H1 (cell line): ENCODE data around the gene MED1. TPM values are rescaled to one million over a fixed set of nuclear protein-coding genes. Genes with fewer than 3 reads are reported as not detected.

Experiments used
- CBX5 ChIP-seq: fragments of 300-800, 300-1000 bp; sonication (generic); IDR thresholded peaks from 2 replicates; pipeline ENCODE4 v1.7.1; 2016; ENCODE audit warnings: antibody characterized with exemption, low read length, low read depth
- CHD7 ChIP-seq: fragments of 300-600 bp; sonication (generic); IDR thresholded peaks from 2 replicates; pipeline ENCODE4 v1.7.1; 2012; ENCODE audit warnings: low read length, moderate library complexity, mild to moderate bottlenecking, inconsistent platforms; ENCODE audit not compliant: insufficient replicate concordance
- GABPA ChIP-seq: IDR thresholded peaks from 2 replicates; pipeline ENCODE4 v1.6.1; 2011; ENCODE audit warnings: mild to moderate bottlenecking, low read length, moderate library complexity, borderline replicate concordance; ENCODE audit not compliant: insufficient read depth
- JUN ChIP-seq: IDR thresholded peaks from 2 replicates; pipeline ENCODE4 v1.6.1; 2011; ENCODE audit warnings: low read depth, mild to moderate bottlenecking, improper control_type of control experiment, low read length
- KDM4A ChIP-seq: IDR thresholded peaks from one replicate; pipeline ENCODE4 v1.7.1; 2012; ENCODE audit warnings: low read depth, mild to moderate bottlenecking, moderate library complexity, low read length, inconsistent platforms; ENCODE audit not compliant: severe bottlenecking
- RNF2 ChIP-seq: fragments of 200-900, 300-1000 bp; sonication (generic); IDR thresholded peaks from 2 replicates; pipeline ENCODE4 v1.7.1; 2016; ENCODE audit warnings: borderline replicate concordance, low read depth, mild to moderate bottlenecking, antibody characterized with exemption, low read length; ENCODE audit not compliant: poor library complexity, severe bottlenecking; ENCODE audit errors: missing control alignments
- SP2 ChIP-seq: IDR thresholded peaks from 2 replicates; pipeline ENCODE4 v1.6.1; 2012; ENCODE audit warnings: mild to moderate bottlenecking, low read length, inconsistent platforms
- SP4 ChIP-seq: IDR thresholded peaks from 2 replicates; pipeline ENCODE4 v1.6.1; 2012; ENCODE audit warnings: low read length, inconsistent platforms
- ZNF274 ChIP-seq: IDR thresholded peaks from 2 replicates; pipeline ENCODE4 v1.7.0; 2012; ENCODE audit warnings: low read length, borderline replicate concordance; ENCODE audit errors: extremely low read depth
- polyA plus RNA-seq, 7 experiments: library from polyadenylated mRNA; depleted of rRNA in 3 of 7; stranded (reverse) in 5 of 7; unstranded in 2 of 7; fragments of >200 nt in 5 of 7; fragments of 200-250 nt in 2 of 7; gene quantifications; 1 replicate in 5 of 7; 2 replicates in 1 of 7; 4 replicates in 1 of 7; pipeline versions ENCODE4 v1.2.1 to v1.2.3, GENCODE V29; 2011 to 2013; ENCODE audit warnings: missing spikeins in 2 of 7, mixed read lengths in 2 of 7
- total RNA-seq: library from RNA; stranded (reverse); fragmentation: NEBNext Ultra II Directional; extraction: Animal tissue kit (Norgen Biotek cat#: 25700); gene quantifications from 2 replicates; pipeline ENCODE4 v1.2.1, GENCODE V29; 2021
- TF ChIP-seq, protein P1 (sequence below): IDR thresholded peaks from 2 replicates; pipeline ENCODE4 v1.6.1; 2012; ENCODE audit warnings: low read length, inconsistent platforms

The MED1 gene
- total and polyA plus RNA-seq, 2 of the 8 experiments (the other 6 are each of a cell fraction or from before 2014, with no cell fraction given): 24.7 to 56.5 TPM

DNA sequence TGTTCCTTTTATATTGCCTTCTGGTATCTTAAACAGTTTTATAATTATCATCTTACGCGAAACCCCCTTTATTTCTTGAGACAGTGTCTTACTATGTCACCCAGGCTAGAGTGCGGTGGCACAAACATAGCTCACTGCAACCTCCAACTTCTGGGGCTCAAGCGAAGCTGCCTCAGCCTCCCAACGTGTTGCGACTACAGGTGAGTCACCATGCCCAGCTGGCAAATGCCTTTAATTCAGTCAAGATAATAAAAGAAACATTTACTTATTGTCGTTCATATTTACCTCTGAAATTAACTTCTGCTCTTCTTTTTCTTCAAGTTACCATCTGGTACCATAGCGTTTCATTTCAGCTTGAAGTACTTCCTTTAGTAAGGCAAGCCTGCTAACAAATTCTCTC is 93.6 kb downstream of the MED1 start (continued):
- no peak for TF ChIP-seq CHD7
- TF ChIP-seq KDM4A: no peak
- no peak for TF ChIP-seq GABPA
- TF ChIP-seq CBX5: no peak
- TF ChIP-seq SP2: no peak
- TF ChIP-seq, protein P1, sequence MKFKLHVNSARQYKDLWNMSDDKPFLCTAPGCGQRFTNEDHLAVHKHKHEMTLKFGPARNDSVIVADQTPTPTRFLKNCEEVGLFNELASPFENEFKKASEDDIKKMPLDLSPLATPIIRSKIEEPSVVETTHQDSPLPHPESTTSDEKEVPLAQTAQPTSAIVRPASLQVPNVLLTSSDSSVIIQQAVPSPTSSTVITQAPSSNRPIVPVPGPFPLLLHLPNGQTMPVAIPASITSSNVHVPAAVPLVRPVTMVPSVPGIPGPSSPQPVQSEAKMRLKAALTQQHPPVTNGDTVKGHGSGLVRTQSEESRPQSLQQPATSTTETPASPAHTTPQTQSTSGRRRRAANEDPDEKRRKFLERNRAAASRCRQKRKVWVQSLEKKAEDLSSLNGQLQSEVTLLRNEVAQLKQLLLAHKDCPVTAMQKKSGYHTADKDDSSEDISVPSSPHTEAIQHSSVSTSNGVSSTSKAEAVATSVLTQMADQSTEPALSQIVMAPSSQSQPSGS: no peak
- no peak for TF ChIP-seq RNF2
- no peak for TF ChIP-seq ZNF274
- TF ChIP-seq JUN: no peak
- TF ChIP-seq SP4: no peak
